ENCODE results near the gene CD40LG.

The CD40LG gene

DNA sequence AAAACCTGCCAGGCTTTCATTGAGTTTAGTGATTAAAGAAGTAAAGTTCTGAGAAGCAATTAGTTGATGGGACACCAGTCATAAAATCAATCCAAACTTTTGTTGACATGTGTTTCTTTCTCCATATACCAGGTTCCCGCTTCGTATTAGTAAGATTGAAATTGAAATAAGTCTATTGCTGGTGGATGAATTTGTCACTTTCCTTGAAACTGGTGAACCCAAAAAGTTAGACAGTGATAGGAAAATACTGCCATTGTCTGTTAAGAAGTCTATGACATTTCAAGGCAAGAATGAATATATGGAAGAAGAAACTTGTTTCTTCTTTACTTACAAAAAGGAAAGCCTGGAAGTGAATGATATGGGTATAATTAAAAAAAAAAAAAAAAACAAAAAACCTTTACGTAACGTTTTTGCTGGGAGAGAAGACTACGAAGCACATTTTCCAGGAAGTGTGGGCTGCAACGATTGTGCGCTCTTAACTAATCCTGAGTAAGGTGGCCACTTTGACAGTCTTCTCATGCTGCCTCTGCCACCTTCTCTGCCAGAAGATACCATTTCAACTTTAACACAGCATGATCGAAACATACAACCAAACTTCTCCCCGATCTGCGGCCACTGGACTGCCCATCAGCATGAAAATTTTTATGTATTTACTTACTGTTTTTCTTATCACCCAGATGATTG is at the start of gene CD40LG:
CD40LG (plus strand) TSS at position 482 of the 684 bp plus-strand sequence; CDS start at position 573, 91 bp downstream.
- no peak within 1 kb of the TSS for H3K9ac ChIP-seq (ENCODE audit: low read depth in 1 of 2, low read length in 2 of 2)
- H3K4me1 ChIP-seq (ENCODE audit: control insufficient read depth in 1 of 2, insufficient read depth in 2 of 2, low read length in 2 of 2): no peaks in the 10 kb centered on the region
- H3K9me3 ChIP-seq (ENCODE audit: control insufficient read depth in 1 of 2, low read length in 2 of 2): no peaks in the 10 kb centered on the region
- no peaks in the 10 kb centered on the region for H3K36me3 ChIP-seq (ENCODE audit: control insufficient read depth in 1 of 2, insufficient read depth in 2 of 2, low read length in 2 of 2)
- no peaks in the 10 kb centered on the region for H3K27me3 ChIP-seq (ENCODE audit: control insufficient read depth in 1 of 2, insufficient read depth in 2 of 2, low read length in 2 of 2)
- H3K4me3 ChIP-seq (ENCODE audit: low read depth in 1 of 2, low read length in 2 of 2): peak within 1 kb of the TSS in 1 of 2 donors; percentile 3
- no peak within 1 kb of the TSS for H3K27ac ChIP-seq (ENCODE audit: low read depth, low read length)

DNA sequence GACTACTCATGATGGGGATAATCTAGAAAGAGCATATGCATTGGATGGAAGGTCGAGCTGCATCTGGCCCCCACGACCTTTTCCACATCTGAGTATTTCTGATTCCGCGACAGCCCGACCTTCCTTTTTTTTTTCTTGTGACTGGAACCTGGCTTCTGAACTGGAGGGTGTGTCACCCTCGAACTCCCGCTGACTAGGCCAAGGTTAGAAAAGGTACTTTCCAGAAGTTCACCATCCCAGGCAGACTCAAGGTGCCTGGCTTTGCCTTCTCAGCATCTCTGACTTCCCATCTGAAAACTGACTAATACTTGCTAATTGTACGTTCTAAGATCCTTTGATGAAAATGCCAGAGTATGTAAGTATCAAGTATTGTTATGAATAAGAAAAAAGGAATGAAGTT is 49.3 kb upstream of the CD40LG start:
- Histone ChIP-seq H3K9ac (ENCODE audit: low read depth in 1 of 2, low read length in 2 of 2) (no peak overlapping the region), H3K4me1 (ENCODE audit: control insufficient read depth in 1 of 2, insufficient read depth in 2 of 2, low read length in 2 of 2) (no peaks in the 10 kb centered on the region), H3K27ac (ENCODE audit: low read depth, low read length) (no peak overlapping the region), H3K9me3 (ENCODE audit: control insufficient read depth in 1 of 2, low read length in 2 of 2) (no peaks in the 10 kb centered on the region), H3K27me3 (ENCODE audit: control insufficient read depth in 1 of 2, insufficient read depth in 2 of 2, low read length in 2 of 2) (no peaks in the 10 kb centered on the region), H3K4me3 (ENCODE audit: low read depth in 1 of 2, low read length in 2 of 2) (no peak overlapping the region), H3K36me3 (ENCODE audit: control insufficient read depth in 1 of 2, insufficient read depth in 2 of 2, low read length in 2 of 2) (no peaks in the 10 kb centered on the region)

DNA sequence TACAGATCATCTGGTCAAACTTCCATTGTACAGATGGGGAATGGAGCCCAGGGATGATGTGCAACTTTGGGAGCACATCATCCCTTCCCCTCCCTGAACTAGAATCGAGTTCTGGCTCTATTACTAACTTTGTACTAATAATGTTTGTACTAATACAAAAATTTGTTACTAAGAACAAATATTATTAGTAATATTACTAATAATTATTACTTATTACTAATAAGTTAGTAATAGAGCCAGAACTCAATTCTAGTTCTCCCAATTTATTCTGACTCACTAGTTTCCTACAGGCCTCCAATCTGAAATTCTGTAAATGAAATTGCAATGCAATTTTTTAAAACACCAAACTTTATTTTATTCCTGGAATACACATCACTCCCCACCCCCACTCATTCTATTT is 47.9 kb upstream of the CD40LG start:
- Histone ChIP-seq H3K4me1 (ENCODE audit: control insufficient read depth in 1 of 2, insufficient read depth in 2 of 2, low read length in 2 of 2) (no peaks in the 10 kb centered on the region), H3K9me3 (ENCODE audit: control insufficient read depth in 1 of 2, low read length in 2 of 2) (no peaks in the 10 kb centered on the region), H3K9ac (ENCODE audit: low read depth in 1 of 2, low read length in 2 of 2) (no peak overlapping the region), H3K4me3 (ENCODE audit: low read depth in 1 of 2, low read length in 2 of 2) (no peak overlapping the region), H3K27ac (ENCODE audit: low read depth, low read length) (no peak overlapping the region), H3K27me3 (ENCODE audit: control insufficient read depth in 1 of 2, insufficient read depth in 2 of 2, low read length in 2 of 2) (no peaks in the 10 kb centered on the region), H3K36me3 (ENCODE audit: control insufficient read depth in 1 of 2, insufficient read depth in 2 of 2, low read length in 2 of 2) (no peaks in the 10 kb centered on the region)

DNA sequence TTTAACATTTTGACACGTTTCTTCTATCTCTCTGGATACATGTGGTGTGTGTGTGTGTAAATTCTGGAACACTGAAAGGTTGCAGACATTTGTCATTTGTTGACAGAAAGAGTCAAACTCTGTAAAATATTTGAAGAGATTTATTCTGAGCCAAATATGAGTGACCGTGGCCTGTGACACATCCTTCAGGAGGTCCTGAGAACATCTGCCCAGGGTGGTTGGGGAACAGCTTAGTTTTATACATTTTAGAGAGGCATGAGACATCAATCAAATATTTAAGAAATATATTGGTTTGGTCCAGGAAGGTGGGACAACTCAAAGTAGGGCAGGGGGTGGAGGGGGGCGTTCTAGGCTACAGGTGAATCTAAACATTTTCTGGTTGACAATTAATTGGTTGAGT is 40.7 kb upstream of the CD40LG start:
- Histone ChIP-seq H3K9ac (ENCODE audit: low read depth in 1 of 2, low read length in 2 of 2) (no peak overlapping the region), H3K36me3 (ENCODE audit: control insufficient read depth in 1 of 2, insufficient read depth in 2 of 2, low read length in 2 of 2) (no peaks in the 10 kb centered on the region), H3K27me3 (ENCODE audit: control insufficient read depth in 1 of 2, insufficient read depth in 2 of 2, low read length in 2 of 2) (no peaks in the 10 kb centered on the region), H3K27ac (ENCODE audit: low read depth, low read length) (no peak overlapping the region), H3K4me1 (ENCODE audit: control insufficient read depth in 1 of 2, insufficient read depth in 2 of 2, low read length in 2 of 2) (no peaks in the 10 kb centered on the region), H3K9me3 (ENCODE audit: control insufficient read depth in 1 of 2, low read length in 2 of 2) (no peaks in the 10 kb centered on the region), H3K4me3 (ENCODE audit: low read depth in 1 of 2, low read length in 2 of 2) (no peak overlapping the region)

DNA sequence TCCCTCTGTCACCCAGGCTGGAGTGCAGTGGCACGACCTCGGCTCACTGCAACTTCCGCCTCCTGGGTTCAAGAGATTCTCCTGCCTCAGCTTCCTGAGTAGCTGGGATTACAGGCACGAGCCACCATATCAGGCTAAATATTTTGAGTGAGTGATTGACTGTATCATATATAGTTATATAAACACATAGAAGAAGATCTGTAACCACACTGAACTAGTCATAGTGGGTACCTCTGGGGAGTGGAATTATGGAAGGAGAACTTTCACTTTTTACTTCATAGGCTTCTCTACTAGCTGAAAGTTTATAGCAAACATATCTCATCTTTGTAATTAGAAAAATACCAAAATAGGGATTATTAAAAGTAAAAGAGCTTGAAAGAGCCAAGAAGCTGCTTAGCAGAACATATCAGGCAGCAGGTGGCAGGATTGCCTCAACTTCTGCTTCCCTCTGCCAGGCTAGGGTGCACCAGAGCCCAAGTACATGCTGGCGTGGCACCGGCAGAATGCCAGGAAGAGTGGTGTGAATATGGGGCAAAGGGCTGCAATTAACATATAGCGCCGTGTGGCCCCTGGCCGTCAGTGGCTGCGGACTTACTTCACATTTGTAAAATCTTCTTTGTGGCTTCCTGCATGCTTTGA is 39.5 kb upstream of the CD40LG start:
- no peaks in the 10 kb centered on the region for H3K9me3 ChIP-seq (ENCODE audit: control insufficient read depth in 1 of 2, low read length in 2 of 2)
- H3K9ac ChIP-seq (ENCODE audit: low read depth in 1 of 2, low read length in 2 of 2): no peak overlapping the region
- no peak overlapping the region for H3K27ac ChIP-seq (ENCODE audit: low read depth, low read length)

DNA sequence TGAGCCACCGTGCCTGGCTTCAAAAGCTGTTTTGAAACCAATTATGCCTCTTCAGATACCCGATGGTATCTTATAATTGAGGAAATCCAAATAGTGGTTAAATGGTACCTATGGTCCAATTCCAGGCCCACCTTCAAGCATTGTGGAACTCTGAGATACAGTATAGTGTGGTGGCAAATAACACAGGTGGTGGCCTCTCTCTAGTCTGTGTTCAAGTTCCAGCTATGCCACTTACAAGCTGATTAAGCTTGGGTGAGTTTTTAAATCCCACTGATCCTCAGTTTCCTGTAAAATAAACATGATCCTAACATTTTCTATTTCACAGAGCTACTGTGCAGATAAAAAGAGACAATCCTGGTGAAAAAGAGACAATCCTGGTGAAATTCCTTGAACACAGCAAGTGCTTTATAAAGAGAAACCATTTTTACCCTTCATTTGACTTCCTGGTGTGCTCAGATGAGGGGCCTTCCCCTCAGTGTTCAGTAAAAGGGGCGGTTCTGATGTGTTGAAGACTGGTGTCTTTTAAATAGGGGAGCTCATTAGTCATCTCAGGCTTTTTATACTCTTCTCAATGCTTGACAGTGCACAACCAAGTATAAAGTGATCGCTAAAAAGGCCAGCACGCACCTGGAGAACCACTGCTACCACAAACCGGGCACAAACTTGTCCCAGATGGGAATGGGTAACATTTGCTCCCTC is 30.8 kb upstream of the CD40LG start:
- Histone ChIP-seq H3K27ac (ENCODE audit: low read depth, low read length) (no peak overlapping the region), H3K36me3 (ENCODE audit: control insufficient read depth in 1 of 2, insufficient read depth in 2 of 2, low read length in 2 of 2) (no peaks in the 10 kb centered on the region), H3K27me3 (ENCODE audit: control insufficient read depth in 1 of 2, insufficient read depth in 2 of 2, low read length in 2 of 2) (no peaks in the 10 kb centered on the region), H3K9ac (ENCODE audit: low read depth in 1 of 2, low read length in 2 of 2) (no peak overlapping the region), H3K9me3 (ENCODE audit: control insufficient read depth in 1 of 2, low read length in 2 of 2) (no peaks in the 10 kb centered on the region), H3K4me1 (ENCODE audit: control insufficient read depth in 1 of 2, insufficient read depth in 2 of 2, low read length in 2 of 2) (no peaks in the 10 kb centered on the region), H3K4me3 (ENCODE audit: low read depth in 1 of 2, low read length in 2 of 2) (no peak overlapping the region)

More for the DNA sequence above, 39.5 kb upstream of the CD40LG start:
- H3K27me3 ChIP-seq (ENCODE audit: control insufficient read depth in 1 of 2, insufficient read depth in 2 of 2, low read length in 2 of 2): no peaks in the 10 kb centered on the region
- H3K4me3 ChIP-seq (ENCODE audit: low read depth in 1 of 2, low read length in 2 of 2): no peak overlapping the region
- no peaks in the 10 kb centered on the region for H3K36me3 ChIP-seq (ENCODE audit: control insufficient read depth in 1 of 2, insufficient read depth in 2 of 2, low read length in 2 of 2)
- no peaks in the 10 kb centered on the region for H3K4me1 ChIP-seq (ENCODE audit: control insufficient read depth in 1 of 2, insufficient read depth in 2 of 2, low read length in 2 of 2)

DNA sequence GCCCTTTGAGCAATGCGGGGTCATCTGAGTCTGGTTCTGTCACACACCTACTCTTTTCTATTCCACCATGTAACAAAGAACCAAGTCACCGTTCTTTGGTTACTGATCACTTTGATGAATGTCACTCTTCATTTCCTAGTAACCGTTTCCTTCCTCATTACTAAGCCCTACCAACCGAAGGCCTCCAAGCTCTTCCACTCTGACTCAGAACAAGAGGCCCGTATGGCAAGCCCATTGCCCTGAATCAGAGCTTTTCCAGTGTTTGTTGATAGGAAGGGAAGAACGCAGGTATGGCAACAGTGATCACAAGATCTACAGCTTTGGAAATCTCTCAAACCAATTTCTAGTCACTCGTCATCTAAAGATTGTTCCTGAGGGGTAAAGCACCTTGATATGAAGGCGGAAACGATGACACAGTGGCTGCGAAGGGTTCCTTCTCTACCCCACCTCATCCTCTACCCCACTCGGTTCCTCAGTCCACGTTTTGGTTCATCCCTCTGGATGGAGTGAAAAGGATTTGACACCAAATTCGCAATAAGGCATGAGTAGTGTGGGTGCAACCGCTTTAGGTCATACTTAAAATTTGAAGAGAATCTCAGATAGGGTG is 28.0 kb upstream of the CD40LG start:
- Histone ChIP-seq H3K36me3 (ENCODE audit: control insufficient read depth in 1 of 2, insufficient read depth in 2 of 2, low read length in 2 of 2) (no peaks in the 10 kb centered on the region), H3K27ac (ENCODE audit: low read depth, low read length) (no peak overlapping the region), H3K27me3 (ENCODE audit: control insufficient read depth in 1 of 2, insufficient read depth in 2 of 2, low read length in 2 of 2) (no peaks in the 10 kb centered on the region)

DNA sequence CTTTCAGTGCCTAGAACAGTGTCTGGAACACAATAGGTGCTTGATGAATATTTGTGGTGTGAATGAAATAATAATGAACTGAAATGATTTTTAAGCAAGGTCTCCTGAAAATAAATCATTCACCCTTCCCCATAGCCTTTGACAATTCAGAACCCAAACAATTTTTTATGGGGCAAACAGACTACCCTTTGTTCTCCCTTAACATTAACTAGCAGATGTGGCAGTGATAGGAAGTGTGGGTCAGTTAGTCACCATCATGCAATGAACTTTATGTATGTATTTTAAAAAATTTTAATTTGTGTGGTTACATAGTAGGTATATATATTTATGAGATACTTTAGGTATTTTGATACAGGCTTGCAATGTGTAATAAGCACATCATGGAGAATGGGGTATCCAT is 27.2 kb upstream of the CD40LG start:
- no peak overlapping the region for H3K4me3 ChIP-seq (ENCODE audit: low read depth in 1 of 2, low read length in 2 of 2)
- no peak overlapping the region for H3K27ac ChIP-seq (ENCODE audit: low read depth, low read length)
- H3K9me3 ChIP-seq (ENCODE audit: control insufficient read depth in 1 of 2, low read length in 2 of 2): no peaks in the 10 kb centered on the region
- no peaks in the 10 kb centered on the region for H3K4me1 ChIP-seq (ENCODE audit: control insufficient read depth in 1 of 2, insufficient read depth in 2 of 2, low read length in 2 of 2)
- no peaks in the 10 kb centered on the region for H3K27me3 ChIP-seq (ENCODE audit: control insufficient read depth in 1 of 2, insufficient read depth in 2 of 2, low read length in 2 of 2)
- H3K9ac ChIP-seq (ENCODE audit: low read depth in 1 of 2, low read length in 2 of 2): no peak overlapping the region
- no peaks in the 10 kb centered on the region for H3K36me3 ChIP-seq (ENCODE audit: control insufficient read depth in 1 of 2, insufficient read depth in 2 of 2, low read length in 2 of 2)

More for the DNA sequence above, 28.0 kb upstream of the CD40LG start:
- Histone ChIP-seq H3K4me1 (ENCODE audit: control insufficient read depth in 1 of 2, insufficient read depth in 2 of 2, low read length in 2 of 2) (no peaks in the 10 kb centered on the region), H3K4me3 (ENCODE audit: low read depth in 1 of 2, low read length in 2 of 2) (no peak overlapping the region), H3K9ac (ENCODE audit: low read depth in 1 of 2, low read length in 2 of 2) (no peak overlapping the region), H3K9me3 (ENCODE audit: control insufficient read depth in 1 of 2, low read length in 2 of 2) (no peaks in the 10 kb centered on the region)

DNA sequence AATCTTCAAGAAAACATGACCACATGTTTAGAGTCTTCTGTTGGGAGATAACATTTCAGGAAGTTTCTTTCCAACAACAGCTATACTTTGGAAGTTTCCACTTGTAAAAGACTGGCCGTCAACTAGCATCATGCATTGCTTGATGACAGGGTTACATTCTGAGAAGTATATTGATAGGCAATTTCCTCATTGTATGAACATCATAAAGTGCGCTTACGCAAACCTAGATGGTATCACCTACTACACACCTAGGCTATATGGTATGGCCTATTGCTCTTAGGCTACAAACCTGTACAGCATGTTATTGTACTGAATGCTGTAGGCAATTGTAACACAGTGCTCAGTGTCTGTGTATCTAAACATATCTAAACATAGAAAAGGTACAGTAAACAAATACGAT is 25.4 kb upstream of the CD40LG start:
- Histone ChIP-seq H3K27ac (ENCODE audit: low read depth, low read length) (no peak overlapping the region), H3K4me3 (ENCODE audit: low read depth in 1 of 2, low read length in 2 of 2) (no peak overlapping the region), H3K9ac (ENCODE audit: low read depth in 1 of 2, low read length in 2 of 2) (no peak overlapping the region), H3K9me3 (ENCODE audit: control insufficient read depth in 1 of 2, low read length in 2 of 2) (no peaks in the 10 kb centered on the region), H3K4me1 (ENCODE audit: control insufficient read depth in 1 of 2, insufficient read depth in 2 of 2, low read length in 2 of 2) (no peaks in the 10 kb centered on the region), H3K36me3 (ENCODE audit: control insufficient read depth in 1 of 2, insufficient read depth in 2 of 2, low read length in 2 of 2) (no peaks in the 10 kb centered on the region), H3K27me3 (ENCODE audit: control insufficient read depth in 1 of 2, insufficient read depth in 2 of 2, low read length in 2 of 2) (no peaks in the 10 kb centered on the region)

DNA sequence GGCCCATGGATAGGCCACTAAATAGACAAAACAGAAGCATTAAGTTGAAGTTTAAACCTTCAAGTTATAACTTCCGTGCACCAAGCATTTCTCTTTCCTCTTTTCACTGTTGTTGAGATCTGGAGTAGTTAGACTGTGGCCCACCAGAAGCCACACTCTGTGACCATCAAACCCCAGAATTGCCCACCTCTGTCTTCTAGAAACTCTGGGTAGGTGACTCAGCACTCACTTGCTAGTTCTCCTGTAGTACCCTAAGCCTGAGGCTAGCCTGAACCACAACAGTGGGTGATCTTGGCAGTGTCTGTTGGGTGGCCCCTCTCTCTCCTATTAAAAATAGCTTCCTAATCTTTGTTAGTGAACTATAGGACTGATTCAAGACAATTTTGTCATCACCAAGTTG is 24.6 kb upstream of the CD40LG start:
- Histone ChIP-seq H3K27ac (ENCODE audit: low read depth, low read length) (no peak overlapping the region), H3K4me3 (ENCODE audit: low read depth in 1 of 2, low read length in 2 of 2) (no peak overlapping the region), H3K4me1 (ENCODE audit: control insufficient read depth in 1 of 2, insufficient read depth in 2 of 2, low read length in 2 of 2) (no peaks in the 10 kb centered on the region), H3K9me3 (ENCODE audit: control insufficient read depth in 1 of 2, low read length in 2 of 2) (no peaks in the 10 kb centered on the region), H3K36me3 (ENCODE audit: control insufficient read depth in 1 of 2, insufficient read depth in 2 of 2, low read length in 2 of 2) (no peaks in the 10 kb centered on the region), H3K9ac (ENCODE audit: low read depth in 1 of 2, low read length in 2 of 2) (no peak overlapping the region), H3K27me3 (ENCODE audit: control insufficient read depth in 1 of 2, insufficient read depth in 2 of 2, low read length in 2 of 2) (no peaks in the 10 kb centered on the region)
